Activated CD4-positive, alpha-beta T cell treated with anti-CD3 and anti-CD28 coated beads, Interleukin-2, amount 10 ng/mL, durations not matched to agents 7 days and 5 days (primary cell): Measurements from ENCODE around the gene SUV39H1. TPM values are rescaled to one million over a fixed set of nuclear protein-coding genes. Genes with fewer than 3 reads are reported as not detected.
"Not testable (repeated sequence)": the region's sequence is repeated elsewhere in the genome, so short reads cannot be mapped to it uniquely, and the experiment has no call there.

Experiments used
- CTCF ChIA-PET: fragments of 350-600 bp; sonication (Branson Sonifier 250); formaldehyde crosslinking; loops from one replicate; lab custom pipeline; 2021; ENCODE audit warnings: antibody characterized with exemption; lab: Charles Lee
- POLR2A ChIA-PET: fragments of 350-600 bp; sonication (Branson Sonifier 250); formaldehyde crosslinking; loops from one replicate; lab custom pipeline; 2021; ENCODE audit warnings: antibody characterized with exemption; lab: Charles Lee
- DNase-seq: peaks from one replicate; pipeline ENCODE4 v3.0.0-alpha.2; 2020
- H3K27ac Mint-ChIP-seq: one replicate; pipeline ENCODE4 v1.8.0; 2021; ENCODE audit warnings: mild to moderate bottlenecking, moderate library complexity, mixed read lengths
- H3K27me3 Mint-ChIP-seq: one replicate; pipeline ENCODE4 v1.8.0; 2021; ENCODE audit warnings: mixed read lengths
- H3K36me3 Mint-ChIP-seq: one replicate; pipeline ENCODE4 v1.8.0; 2021; ENCODE audit warnings: low read depth, mixed read lengths
- H3K4me1 Mint-ChIP-seq: one replicate; pipeline ENCODE4 v1.8.0; 2021; ENCODE audit warnings: mixed read lengths
- H3K4me3 Mint-ChIP-seq: one replicate; pipeline ENCODE4 v1.8.0; 2021; ENCODE audit warnings: mild to moderate bottlenecking, moderate library complexity, mixed read lengths
- H3K9me3 Mint-ChIP-seq: one replicate; pipeline ENCODE4 v1.8.0; 2021; ENCODE audit warnings: mixed read lengths
- total RNA-seq, 2 experiments: library from RNA; stranded (reverse); gene quantifications; one replicate each; pipeline ENCODE4 v1.2.3, GENCODE V29; 2021

SUV39H1 gene
- total RNA-seq, 2 experiments from 2014 or later, result 33.4 to 33.6 TPM

DNA sequence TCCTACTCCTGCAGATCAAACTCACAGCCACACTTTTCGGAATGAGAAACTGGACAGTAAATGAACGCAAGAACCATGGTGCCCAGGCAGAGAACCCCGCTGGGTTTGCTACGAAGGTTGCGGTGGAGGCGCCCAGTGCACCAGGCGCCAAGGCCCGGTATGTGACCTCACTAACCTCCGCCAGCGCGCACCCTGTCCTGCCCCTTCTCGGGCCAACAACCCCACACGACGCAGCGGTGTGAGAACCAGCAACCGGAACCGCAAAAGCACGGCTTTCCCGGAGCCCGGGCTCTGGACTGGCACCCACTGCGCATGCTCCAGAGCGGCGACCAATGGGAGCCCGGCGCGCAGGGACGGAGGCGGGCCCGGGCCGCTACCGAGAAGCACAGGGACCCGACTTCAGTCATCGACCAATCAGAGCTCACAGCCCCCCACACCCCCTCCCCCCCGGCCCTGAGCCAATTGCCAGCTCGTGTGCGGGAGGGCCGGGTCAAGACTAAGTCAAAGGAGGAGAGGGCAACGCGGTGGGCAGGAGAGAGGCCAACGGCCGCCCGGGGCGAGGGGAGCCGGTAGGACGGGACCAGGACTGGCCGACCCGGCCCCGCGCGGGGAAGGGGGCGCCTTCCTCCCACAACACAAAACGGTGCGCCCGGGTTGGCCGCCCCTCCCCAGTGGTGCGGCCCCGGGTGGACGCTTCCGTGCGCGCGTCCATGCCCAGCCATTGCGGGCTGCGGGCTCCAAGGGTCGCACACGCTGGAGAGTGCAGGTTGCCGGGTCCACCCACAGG, 20.2 kb upstream of the SUV39H1 start:
- Mint-ChIP-seq H3K27ac (peak overlapping the region; percentile 93), H3K4me3 (peak overlapping the region; percentile 90)
- CTCF ChIA-PET, result no interaction called here

DNA sequence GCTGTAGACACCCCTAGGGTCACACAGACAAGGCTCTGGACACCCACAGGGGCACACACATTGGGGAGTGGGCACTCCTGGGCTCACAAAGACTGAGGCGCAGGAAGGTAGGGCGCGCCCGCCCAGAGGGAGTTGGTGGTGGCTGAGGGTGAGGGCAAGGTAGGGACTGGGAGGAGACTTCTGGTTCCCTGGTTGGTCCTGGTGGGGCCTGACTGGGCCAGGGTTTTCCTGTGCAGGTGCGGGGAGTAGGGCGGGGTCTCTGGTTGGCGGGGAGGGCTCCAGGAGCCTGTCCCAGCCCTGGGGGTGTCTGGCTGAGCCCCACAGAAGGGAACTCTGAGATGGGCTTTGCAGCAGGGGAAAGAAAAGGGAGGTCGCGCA, 19.7 kb upstream of the SUV39H1 start:
- POLR2A ChIA-PET, result no interaction called here
- Mint-ChIP-seq H3K4me1 (peaks cover 28% of the 10 kb centered on the region), H3K27ac (peak overlapping the region; percentile 93), H3K36me3 (no peaks in the 10 kb centered on the region), H3K9me3 (no peaks in the 10 kb centered on the region), H3K27me3 (no peaks in the 10 kb centered on the region), H3K4me3 (peak overlapping the region; percentile 90)
- DNase-seq, result peak; percentile 31
- CTCF ChIA-PET, result no interaction called here

More for the DNA sequence above, 20.2 kb upstream of the SUV39H1 start:
- no peaks in the 10 kb centered on the region for H3K27me3 Mint-ChIP-seq
- H3K4me1 Mint-ChIP-seq, result peaks cover 28% of the 10 kb centered on the region
- no peaks in the 10 kb centered on the region for H3K9me3 Mint-ChIP-seq
- POLR2A ChIA-PET, result no interaction called here
- no peaks in the 10 kb centered on the region for H3K36me3 Mint-ChIP-seq
- peak; percentile 88 for DNase-seq

DNA sequence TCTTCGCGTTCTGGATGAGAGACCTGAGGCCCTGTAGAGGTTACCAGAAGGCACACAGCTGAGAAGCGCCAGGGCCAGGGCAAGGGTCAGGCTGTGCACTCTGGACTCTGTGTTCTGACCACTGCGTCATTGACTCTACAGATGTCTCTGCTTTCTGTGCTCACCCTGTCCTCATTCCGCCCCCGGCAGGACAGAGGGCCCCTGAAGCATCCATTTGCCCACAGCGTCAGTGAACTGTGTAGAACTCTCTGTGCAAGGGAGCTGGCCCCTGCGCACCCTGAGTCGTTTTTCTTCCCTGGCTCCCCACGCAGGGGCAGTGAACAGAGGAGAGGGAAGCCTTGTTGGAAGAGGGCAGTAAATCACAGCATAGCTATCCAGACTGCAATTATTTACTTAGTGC, 19.0 kb upstream of the SUV39H1 start:
- Mint-ChIP-seq H3K4me1 (peaks cover 32% of the 10 kb centered on the region), H3K4me3 (peak overlapping the region; percentile 90), H3K36me3 (no peaks in the 10 kb centered on the region), H3K27ac (peak overlapping the region; percentile 93), H3K9me3 (no peaks in the 10 kb centered on the region), H3K27me3 (no peaks in the 10 kb centered on the region)
- POLR2A ChIA-PET, result no interaction called here
- CTCF ChIA-PET, result no interaction called here
- DNase-seq, result no peak

DNA sequence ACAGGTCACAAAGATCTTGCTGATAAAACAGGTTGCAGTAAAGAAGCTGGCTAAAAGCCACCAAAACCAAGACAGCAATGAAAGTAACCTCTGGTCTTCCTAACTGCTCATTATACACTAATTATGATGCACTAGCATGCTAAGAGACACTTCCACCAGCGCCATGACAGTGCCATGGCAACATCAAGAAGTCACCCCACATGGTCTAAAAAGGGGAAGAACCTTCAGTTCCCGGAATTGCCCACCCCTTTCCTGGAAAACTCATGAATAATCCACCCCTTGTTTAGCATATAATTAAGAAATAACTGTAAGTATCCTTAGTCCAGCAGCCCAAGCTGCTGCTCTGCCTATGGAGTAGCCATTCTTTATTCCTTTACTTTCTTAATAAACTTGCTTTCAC, 16.1 kb upstream of the SUV39H1 start:
- POLR2A ChIA-PET, H3K4me3 Mint-ChIP-seq, H3K27me3 Mint-ChIP-seq, H3K9me3 Mint-ChIP-seq, CTCF ChIA-PET: not testable (repeated sequence)
- DNase-seq, result peak; percentile 36
- H3K27ac Mint-ChIP-seq, result peak overlapping the region; percentile 55
- peaks cover 53% of the 10 kb centered on the region for H3K4me1 Mint-ChIP-seq
- peaks cover 18% of the 10 kb centered on the region for H3K36me3 Mint-ChIP-seq

- DNase-seq, CTCF ChIA-PET, POLR2A ChIA-PET, H3K4me3 Mint-ChIP-seq, H3K27me3 Mint-ChIP-seq, H3K9me3 Mint-ChIP-seq: not testable (repeated sequence)
- H3K4me1 Mint-ChIP-seq, result peaks cover 56% of the 10 kb centered on the region
- peaks cover 23% of the 10 kb centered on the region for H3K36me3 Mint-ChIP-seq
- peak overlapping the region; percentile 55 for H3K27ac Mint-ChIP-seq
These were observed 15.6 kb upstream of the SUV39H1 start for GRCh38 chrX:48680925-48681324.

DNA sequence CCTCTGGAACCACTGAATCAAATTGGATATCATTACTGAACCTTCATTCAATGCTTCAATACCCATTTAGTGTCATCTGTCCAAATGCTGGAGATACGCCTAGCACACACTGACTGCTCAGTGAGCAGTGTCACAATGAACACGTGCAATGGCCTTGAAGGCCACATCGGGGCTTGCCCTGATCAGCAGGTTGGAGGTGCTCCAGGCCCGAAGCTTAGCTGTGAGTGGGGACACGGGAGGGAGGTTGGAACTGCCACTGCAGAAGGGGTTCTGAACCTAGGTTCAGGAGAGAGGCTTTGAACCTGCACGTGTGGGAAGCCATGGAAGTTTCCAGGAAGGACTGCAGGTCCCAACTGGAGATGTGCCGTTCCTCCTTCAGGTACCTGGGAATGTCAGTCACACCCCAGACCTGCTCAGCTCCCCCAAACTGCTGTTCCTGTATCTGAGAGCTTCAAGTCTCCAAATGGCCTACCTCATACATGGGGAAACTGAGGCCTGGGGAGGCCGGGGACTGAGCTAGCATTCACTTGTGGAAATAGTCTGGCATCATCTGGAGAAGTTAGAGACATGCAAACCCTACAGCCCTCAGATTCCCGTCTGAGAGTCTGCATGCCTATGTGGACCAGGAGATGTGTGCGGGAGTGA, 14.9 kb upstream of the SUV39H1 start:
- Mint-ChIP-seq H3K36me3 (peaks cover 30% of the 10 kb centered on the region), H3K9me3 (no peaks in the 10 kb centered on the region), H3K4me1 (peaks cover 64% of the 10 kb centered on the region), H3K4me3 (no peak overlapping the region), H3K27ac (peak overlapping the region; percentile 75), H3K27me3 (no peaks in the 10 kb centered on the region)
- no peak for DNase-seq
- POLR2A ChIA-PET, result no interaction called here
- CTCF ChIA-PET, result no interaction called here

GRCh38 chrX:48682795-48683194, 13.7 kb upstream of the SUV39H1 start:
- CTCF ChIA-PET, result interaction anchor here (0.7 to 1.2 kb wide), 3 partner anchors 10 to 255 kb away, joined by 3 to 4 read pairs (median 4); no protein-coding TSS in a partner anchor
- DNase-seq, H3K4me3 Mint-ChIP-seq, POLR2A ChIA-PET, H3K27me3 Mint-ChIP-seq, H3K9me3 Mint-ChIP-seq: not testable (repeated sequence)
- Mint-ChIP-seq H3K36me3 (peaks cover 42% of the 10 kb centered on the region), H3K4me1 (peaks cover 67% of the 10 kb centered on the region), H3K27ac (peak overlapping the region; percentile 94)

DNA sequence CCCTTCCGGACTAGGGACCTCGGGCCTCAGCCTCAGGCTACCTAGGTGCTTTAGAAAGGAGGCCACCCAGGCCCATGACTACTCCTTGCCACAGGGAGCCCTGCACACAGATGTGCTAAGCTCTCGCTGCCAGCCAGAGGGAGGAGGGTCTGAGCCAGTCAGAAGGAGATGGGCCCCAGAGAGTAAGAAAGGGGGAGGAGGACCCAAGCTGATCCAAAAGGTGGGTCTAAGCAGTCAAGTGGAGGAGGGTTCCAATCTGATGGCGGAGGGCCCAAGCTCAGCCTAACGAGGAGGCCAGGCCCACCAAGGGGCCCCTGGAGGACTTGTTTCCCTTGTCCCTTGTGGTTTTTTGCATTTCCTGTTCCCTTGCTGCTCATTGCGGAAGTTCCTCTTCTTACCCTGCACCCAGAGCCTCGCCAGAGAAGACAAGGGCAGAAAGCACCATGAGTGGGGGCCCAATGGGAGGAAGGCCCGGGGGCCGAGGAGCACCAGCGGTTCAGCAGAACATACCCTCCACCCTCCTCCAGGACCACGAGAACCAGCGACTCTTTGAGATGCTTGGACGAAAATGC, 13.0 kb upstream of the SUV39H1 start, which contains the start of gene WAS:
TSS of gene WAS (plus strand) at position 389 of the 572 bp plus-strand sequence. CDS start at position 444, 55 bp downstream.
- CTCF ChIA-PET, result interaction anchor here (0.7 to 1.2 kb wide), 3 partner anchors 9 to 255 kb away, joined by 3 to 4 read pairs (median 4); no protein-coding TSS in a partner anchor
- H3K9me3 Mint-ChIP-seq, result no peaks in the 10 kb centered on the region
- H3K4me1 Mint-ChIP-seq, result peaks cover 60% of the 10 kb centered on the region
- H3K36me3 Mint-ChIP-seq, result peaks cover 43% of the 10 kb centered on the region
- DNase-seq, result peak; percentile 61
- H3K27me3 Mint-ChIP-seq, result no peaks in the 10 kb centered on the region
- H3K27ac Mint-ChIP-seq, result peak within 1 kb of the TSS; percentile 94
- H3K4me3 Mint-ChIP-seq, result peak within 1 kb of the TSS; percentile 95
- POLR2A ChIA-PET, result interaction anchor here (0.5 kb wide), 1 partner anchor 175 kb away, joined by 3 read pairs; no protein-coding TSS in a partner anchor

- peaks cover 59% of the 10 kb centered on the region for H3K4me1 Mint-ChIP-seq
- peak overlapping the region; percentile 94 for H3K27ac Mint-ChIP-seq
- H3K4me3 Mint-ChIP-seq, result peak overlapping the region; percentile 95
- H3K36me3 Mint-ChIP-seq, result peaks cover 46% of the 10 kb centered on the region
- ChIA-PET POLR2A (interaction anchor here (0.5 kb wide), 2 partner anchors 176 to 1936 kb away, joined by 3 read pairs; no protein-coding TSS in a partner anchor), CTCF (interaction anchor here (1.2 kb wide), 1 partner anchor 11 kb away, joined by 4 read pairs; no protein-coding TSS in a partner anchor)
- DNase-seq, result no peak
- H3K27me3 Mint-ChIP-seq, result no peaks in the 10 kb centered on the region
- no peaks in the 10 kb centered on the region for H3K9me3 Mint-ChIP-seq
These were observed 12.4 kb upstream of the SUV39H1 start for GRCh38 chrX:48684134-48684533.

DNA sequence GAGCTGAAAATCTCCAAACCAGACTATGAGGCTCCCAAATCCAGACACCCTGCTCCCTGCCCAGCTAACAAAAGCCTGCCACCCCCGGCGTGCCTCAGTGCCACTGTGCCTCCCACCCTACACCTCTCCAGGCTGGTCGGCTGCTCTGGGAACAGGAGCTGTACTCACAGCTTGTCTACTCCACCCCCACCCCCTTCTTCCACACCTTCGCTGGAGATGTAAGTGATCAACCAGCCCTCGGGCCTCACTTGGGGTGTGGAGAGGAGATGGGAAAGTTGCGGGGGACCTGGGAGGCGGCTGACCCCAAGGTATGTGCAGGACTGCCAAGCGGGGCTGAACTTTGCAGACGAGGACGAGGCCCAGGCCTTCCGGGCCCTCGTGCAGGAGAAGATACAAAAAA, 11.1 kb upstream of the SUV39H1 start:
- CTCF ChIA-PET, result interaction anchor here (0.5 kb wide), 1 partner anchor 124 kb away, joined by 4 read pairs; no protein-coding TSS in a partner anchor
- H3K36me3 Mint-ChIP-seq, result peaks cover 50% of the 10 kb centered on the region

GRCh38 chrX:48688531-48689150, 7.9 kb upstream of the SUV39H1 start:
- no peaks in the 10 kb centered on the region for H3K9me3 Mint-ChIP-seq
- H3K27ac Mint-ChIP-seq, result no peak overlapping the region
- peaks cover 59% of the 10 kb centered on the region for H3K36me3 Mint-ChIP-seq
- H3K27me3 Mint-ChIP-seq, result no peaks in the 10 kb centered on the region
- H3K4me1 Mint-ChIP-seq, result peaks cover 34% of the 10 kb centered on the region
- no peak for DNase-seq
- ChIA-PET POLR2A (no interaction called here), CTCF (interaction anchor here (0.5 to 0.6 kb wide), 2 partner anchors 173 to 198 kb away, joined by 3 to 4 read pairs; no protein-coding TSS in a partner anchor)
- no peak overlapping the region for H3K4me3 Mint-ChIP-seq

More for the DNA sequence above, 11.1 kb upstream of the SUV39H1 start:
- Mint-ChIP-seq H3K27ac (peak overlapping the region; percentile 94), H3K4me1 (peaks cover 53% of the 10 kb centered on the region), H3K9me3 (no peaks in the 10 kb centered on the region), H3K4me3 (peak overlapping the region; percentile 95), H3K27me3 (no peaks in the 10 kb centered on the region)
- no peak for DNase-seq
- POLR2A ChIA-PET, result no interaction called here

DNA sequence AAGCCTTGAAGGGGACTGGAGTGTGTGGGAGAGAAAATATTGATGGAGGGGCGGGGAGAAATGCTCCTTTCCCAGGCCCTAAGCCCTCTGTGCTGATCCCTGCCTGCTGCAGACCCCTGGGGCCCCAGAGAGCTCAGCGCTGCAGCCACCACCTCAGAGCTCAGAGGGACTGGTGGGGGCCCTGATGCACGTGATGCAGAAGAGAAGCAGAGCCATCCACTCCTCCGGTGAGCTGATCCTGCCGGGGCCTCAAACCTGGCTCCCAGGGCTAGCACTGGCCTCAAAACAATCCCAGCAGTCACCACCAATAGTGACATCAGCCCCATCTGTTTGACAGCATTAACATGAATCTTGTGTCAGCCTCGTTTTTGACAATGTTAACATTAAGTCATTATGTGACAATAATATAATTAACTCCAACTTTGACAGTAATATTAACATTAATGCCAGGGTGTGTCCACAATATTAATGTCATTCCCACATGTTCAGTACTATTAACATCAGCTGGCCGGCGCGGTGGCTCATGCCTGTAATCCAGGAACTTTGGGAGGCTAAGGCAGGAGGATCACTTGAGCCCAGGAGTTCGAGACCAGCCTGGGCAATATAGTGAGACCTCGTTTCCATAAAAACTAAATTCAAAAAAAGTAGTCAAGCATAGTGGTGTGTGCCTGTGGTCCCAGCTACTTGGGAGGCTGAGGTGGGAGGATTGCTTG, 7.2 kb upstream of the SUV39H1 start:
- CTCF ChIA-PET, result no interaction called here
- H3K27me3 Mint-ChIP-seq, result no peaks in the 10 kb centered on the region
- H3K36me3 Mint-ChIP-seq, result peaks cover 52% of the 10 kb centered on the region
- H3K4me3 Mint-ChIP-seq, result no peak overlapping the region
- no peaks in the 10 kb centered on the region for H3K9me3 Mint-ChIP-seq
- no peak overlapping the region for H3K27ac Mint-ChIP-seq
- DNase-seq, result no peak
- peaks cover 33% of the 10 kb centered on the region for H3K4me1 Mint-ChIP-seq
- POLR2A ChIA-PET, result no interaction called here
